Calu3 (cell line): ENCODE measurements around the gene PRKAG2. TPM values are rescaled to one million over a fixed set of nuclear protein-coding genes. Genes with fewer than 3 reads are reported as not detected.
A peak's percentile ranks its signal among the peaks of the same experiment; 100 is the strongest.

Source experiments
- BruUV-seq: library from RNA; stranded (reverse); fragments of 400-500 nt; replicated peaks from 2 replicates; lab custom pipeline; 2021; lab: Mats Ljungman, UMichigan
- CTCF ChIA-PET: fragments of 300-600 bp; sonication (Branson Sonifier 250); formaldehyde crosslinking; loops from one replicate; lab custom pipeline; 2022; ENCODE audit warnings: antibody characterized with exemption; lab: Charles Lee
- DNase-seq: peaks from one replicate; pipeline ENCODE4 v3.0.0; 2022
- H3K27ac Mint-ChIP-seq: one replicate; pipeline ENCODE4 v1.8.0; 2022; ENCODE audit warnings: mixed read lengths; ENCODE audit not compliant: unreplicated experiment
- H3K27me3 Mint-ChIP-seq: one replicate; pipeline ENCODE4 v1.8.0; 2022; ENCODE audit warnings: mixed read lengths; ENCODE audit not compliant: unreplicated experiment
- H3K36me3 Mint-ChIP-seq: one replicate; pipeline ENCODE4 v1.8.0; 2022; ENCODE audit warnings: mild to moderate bottlenecking, moderate library complexity, mixed read lengths; ENCODE audit not compliant: insufficient read depth, unreplicated experiment
- H3K4me1 Mint-ChIP-seq: one replicate; pipeline ENCODE4 v1.8.0; 2022; ENCODE audit warnings: mild to moderate bottlenecking, low read depth, mixed read lengths; ENCODE audit not compliant: unreplicated experiment
- H3K4me3 Mint-ChIP-seq: one replicate; pipeline ENCODE4 v1.8.0; 2022; ENCODE audit warnings: mild to moderate bottlenecking, low read depth, moderate library complexity, mixed read lengths; ENCODE audit not compliant: unreplicated experiment
- H3K9me3 Mint-ChIP-seq: one replicate; pipeline ENCODE4 v1.8.0; 2022; ENCODE audit warnings: low read depth, mixed read lengths; ENCODE audit not compliant: unreplicated experiment
- intact Hi-C: fragments of 100-400 bp; cut with micrococcal nuclease; formaldehyde crosslinking; loops from one replicate; pipeline ENCODE4 v1.10.0; 2022; ENCODE audit not compliant: unreplicated experiment
- total RNA-seq: library from RNA; stranded (reverse); gene quantifications from 2 replicates; pipeline ENCODE4 v1.2.3, GENCODE V29; 2022
- TF ChIP-seq, protein P1 (sequence below): fragments of 200-600 bp; IDR thresholded peaks from one replicate; pipeline ENCODE4 v1.8.0; 2022; ENCODE audit warnings: antibody characterized with exemption; ENCODE audit not compliant: unreplicated experiment

The PRKAG2 gene
- total RNA-seq, 1 experiment from 2014 or later, result 22.4 TPM

DNA sequence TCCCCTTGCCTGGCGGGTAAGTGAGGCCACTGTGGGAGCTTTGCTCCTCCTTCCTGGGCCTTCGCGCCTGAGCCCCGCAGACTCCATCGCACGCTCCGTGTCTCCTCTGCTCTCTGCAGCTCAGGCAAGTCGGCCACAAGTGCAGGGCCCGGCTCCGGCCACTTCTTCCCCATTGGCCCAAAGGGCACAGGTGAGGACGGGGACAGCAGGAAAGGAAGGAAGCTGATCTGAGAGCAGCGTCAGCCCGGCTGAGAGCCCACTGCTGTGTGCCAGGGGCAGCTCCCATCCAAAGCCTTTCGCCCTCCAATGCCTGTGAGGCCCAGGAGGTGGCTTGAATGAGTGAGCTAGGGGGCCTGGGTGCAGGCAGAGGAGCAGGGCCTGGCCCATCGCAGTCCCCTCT is 323.6 kb downstream of the PRKAG2 start:
- no peak overlapping the region for H3K27ac Mint-ChIP-seq
- CTCF ChIA-PET, result interaction anchor here (0.6 to 1.1 kb wide), 2 partner anchors 67 to 170 kb away, joined by 3 to 4 read pairs; no protein-coding TSS in a partner anchor

GRCh38 chr7:151552352-151553028 is 324.4 kb downstream of the PRKAG2 start:
- Mint-ChIP-seq H3K4me3 (peak overlapping the region; percentile 12), H3K27ac (peak overlapping the region; percentile 68), H3K4me1 (peaks cover 38% of the 10 kb centered on the region), H3K9me3 (no peaks in the 10 kb centered on the region), H3K36me3 (peaks cover 13% of the 10 kb centered on the region), H3K27me3 (no peaks in the 10 kb centered on the region)
- TF ChIP-seq, protein P1, sequence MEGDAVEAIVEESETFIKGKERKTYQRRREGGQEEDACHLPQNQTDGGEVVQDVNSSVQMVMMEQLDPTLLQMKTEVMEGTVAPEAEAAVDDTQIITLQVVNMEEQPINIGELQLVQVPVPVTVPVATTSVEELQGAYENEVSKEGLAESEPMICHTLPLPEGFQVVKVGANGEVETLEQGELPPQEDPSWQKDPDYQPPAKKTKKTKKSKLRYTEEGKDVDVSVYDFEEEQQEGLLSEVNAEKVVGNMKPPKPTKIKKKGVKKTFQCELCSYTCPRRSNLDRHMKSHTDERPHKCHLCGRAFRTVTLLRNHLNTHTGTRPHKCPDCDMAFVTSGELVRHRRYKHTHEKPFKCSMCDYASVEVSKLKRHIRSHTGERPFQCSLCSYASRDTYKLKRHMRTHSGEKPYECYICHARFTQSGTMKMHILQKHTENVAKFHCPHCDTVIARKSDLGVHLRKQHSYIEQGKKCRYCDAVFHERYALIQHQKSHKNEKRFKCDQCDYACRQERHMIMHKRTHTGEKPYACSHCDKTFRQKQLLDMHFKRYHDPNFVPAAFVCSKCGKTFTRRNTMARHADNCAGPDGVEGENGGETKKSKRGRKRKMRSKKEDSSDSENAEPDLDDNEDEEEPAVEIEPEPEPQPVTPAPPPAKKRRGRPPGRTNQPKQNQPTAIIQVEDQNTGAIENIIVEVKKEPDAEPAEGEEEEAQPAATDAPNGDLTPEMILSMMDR, result no peak
- intact Hi-C loops, result loop anchor here (2.0 kb wide), 1 partner anchor 32 kb away; no protein-coding TSS in a partner anchor
- no TSS peak for BruUV-seq
- peak; percentile 76 for DNase-seq
- CTCF ChIA-PET, result interaction anchor here (0.5 to 2.0 kb wide), 6 partner anchors 14 to 1186 kb away, joined by 3 to 10 read pairs (median 4); no protein-coding TSS in a partner anchor

More for the DNA sequence above, 323.6 kb downstream of the PRKAG2 start:
- DNase-seq, result no peak
- no peak overlapping the region for H3K4me3 Mint-ChIP-seq
- H3K4me1 Mint-ChIP-seq, result peaks cover 38% of the 10 kb centered on the region
- intact Hi-C loops, result loop anchor here (2.0 kb wide), 1 partner anchor 33 kb away; no protein-coding TSS in a partner anchor
- no peaks in the 10 kb centered on the region for H3K9me3 Mint-ChIP-seq
- TF ChIP-seq, protein P1, result no peak
- no TSS peak for BruUV-seq
- no peaks in the 10 kb centered on the region for H3K27me3 Mint-ChIP-seq
- H3K36me3 Mint-ChIP-seq, result peaks cover 13% of the 10 kb centered on the region

- intact Hi-C loops, result loop anchor here (2.0 kb wide), 1 partner anchor 31 kb away; no protein-coding TSS in a partner anchor
- Mint-ChIP-seq H3K9me3 (no peaks in the 10 kb centered on the region), H3K4me3 (peak overlapping the region; percentile 12), H3K36me3 (peaks cover 13% of the 10 kb centered on the region), H3K4me1 (peaks cover 38% of the 10 kb centered on the region), H3K27me3 (peaks cover 4% of the 10 kb centered on the region), H3K27ac (peak overlapping the region; percentile 68)
- BruUV-seq, result no TSS peak
- CTCF ChIA-PET, result interaction anchor here (0.8 to 2.0 kb wide), 4 partner anchors 13 to 68 kb away, joined by 3 to 10 read pairs (median 7); no protein-coding TSS in a partner anchor
- no peak for DNase-seq
- TF ChIP-seq, protein P1, result no peak
Measured at GRCh38 chr7:151551820-151552219, 325.1 kb downstream of the PRKAG2 start.

DNA sequence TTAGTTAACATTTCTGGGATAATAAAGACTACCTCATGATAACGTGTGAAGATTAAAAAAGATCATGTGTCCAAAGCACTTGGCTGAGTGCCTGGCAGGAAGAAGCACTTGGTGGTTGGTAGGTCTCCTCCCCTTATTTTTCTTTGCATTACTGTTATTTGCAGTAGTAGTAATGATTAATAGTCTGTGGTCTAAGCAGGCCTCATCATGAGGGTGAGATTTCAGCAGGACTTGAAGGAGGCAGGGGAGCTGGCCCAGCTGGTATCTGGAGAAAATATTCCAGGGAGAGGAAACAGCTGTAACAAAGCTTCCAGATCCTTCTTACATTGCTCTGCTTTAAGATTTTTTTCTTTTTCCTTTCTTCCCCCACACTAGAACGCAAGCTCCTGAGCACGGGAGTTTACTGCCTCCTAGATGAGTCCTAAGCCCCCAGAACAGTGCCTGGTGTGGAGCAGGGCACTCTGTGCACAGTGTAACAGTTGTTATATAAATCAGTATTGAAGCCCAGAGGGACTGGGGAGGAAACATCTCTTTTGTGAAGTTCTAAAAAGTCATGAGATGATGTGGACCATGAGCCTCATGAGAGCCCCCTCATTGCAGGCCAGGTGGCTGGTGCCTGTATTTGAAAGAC is 326.1 kb downstream of the PRKAG2 start:
- peak; percentile 74 for DNase-seq
- BruUV-seq, result no TSS peak
- peak overlapping the region; percentile 47 for H3K27ac Mint-ChIP-seq
- H3K9me3 Mint-ChIP-seq, result no peaks in the 10 kb centered on the region
- no peak overlapping the region for H3K4me3 Mint-ChIP-seq
- CTCF ChIA-PET, result interaction anchor here (0.9 to 2.0 kb wide), 4 partner anchors 12 to 139 kb away, joined by 3 to 10 read pairs (median 7); partner anchors contain the start of gene RHEB
- TF ChIP-seq, protein P1, result no peak
- peaks cover 15% of the 10 kb centered on the region for H3K27me3 Mint-ChIP-seq
- intact Hi-C loops, result no loop called here
- peaks cover 38% of the 10 kb centered on the region for H3K4me1 Mint-ChIP-seq
- H3K36me3 Mint-ChIP-seq, result peaks cover 13% of the 10 kb centered on the region
